ENCODE results near the gene FARSA. TPM values are rescaled to one million over a fixed set of nuclear protein-coding genes. Genes with fewer than 3 reads are reported as not detected.
A peak's percentile ranks its signal among the peaks of the same experiment; 100 is the strongest.

Gene FARSA
- total and polyA plus RNA-seq, 2 of the 13 experiments (the other 11 are each of a cell fraction or from before 2014, with no cell fraction given), result 25.9 to 72.0 TPM

DNA sequence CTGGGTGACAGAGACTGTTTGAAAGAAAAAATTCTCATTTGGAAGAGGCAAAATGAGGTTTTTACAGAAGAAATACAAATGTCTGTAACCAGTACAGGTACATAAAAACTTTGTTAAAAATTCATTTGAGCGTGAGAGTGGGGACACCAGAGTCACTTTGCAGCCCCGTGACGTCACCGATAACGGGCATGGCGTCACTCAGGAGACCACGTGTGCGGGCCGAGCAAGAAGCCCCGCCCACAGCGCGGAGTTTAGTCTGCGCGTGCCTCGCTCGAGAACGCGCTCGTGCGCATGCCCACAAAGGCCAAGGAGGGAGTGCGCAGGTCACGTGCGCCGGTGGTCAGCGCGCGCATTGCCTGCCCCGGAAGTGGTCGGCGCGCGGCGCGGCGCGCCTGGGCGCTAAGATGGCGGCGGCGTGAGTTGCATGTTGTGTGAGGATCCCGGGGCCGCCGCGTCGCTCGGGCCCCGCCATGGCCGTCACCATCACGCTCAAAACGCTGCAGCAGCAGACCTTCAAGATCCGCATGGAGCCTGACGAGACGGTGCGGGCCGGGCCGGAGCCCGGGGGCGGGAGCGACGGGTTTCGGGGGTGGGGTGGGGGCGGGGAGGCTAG is 12.1 kb upstream of the FARSA start, which contains the start of gene RAD23A (continued):
- TF ChIP-seq ZNF614 (CRISPR knock-in tag; IDR thresholded peaks at IDR 0.05; ENCODE audit: borderline replicate concordance) (peak; percentile 70), TEAD2 (CRISPR knock-in tag; IDR thresholded peaks at IDR 0.05) (no peak), KDM5B (CRISPR knock-in tag; IDR thresholded peaks at IDR 0.05; ENCODE audit: borderline replicate concordance) (0 out of 2 replicates have a peak, but pooled peaks have one; percentile 17), ZNF713 (CRISPR knock-in tag; IDR thresholded peaks at IDR 0.05) (no peak), ZNF879 (CRISPR knock-in tag; IDR thresholded peaks at IDR 0.05) (peak; percentile 38; the same call in 1 of the 2 replicates), ZNF264 (CRISPR knock-in tag; IDR thresholded peaks at IDR 0.05) (peak; percentile 77), KDM2A (CRISPR knock-in tag; IDR thresholded peaks at IDR 0.05; ENCODE audit: borderline replicate concordance, low read depth) (peak; percentile 99), ZBTB42 (CRISPR knock-in tag; IDR thresholded peaks at IDR 0.05) (no peak; the same call in 1 of the 2 replicates), ZNF24 (IDR thresholded peaks at IDR 0.05) (no peak), ZFP41 (CRISPR knock-in tag; IDR thresholded peaks at IDR 0.05; ENCODE audit: borderline replicate concordance) (no peak), ZNF138 (CRISPR knock-in tag; IDR thresholded peaks at IDR 0.05; ENCODE audit: low read depth) (no peak)
- TF ChIP-seq, protein P1, sequence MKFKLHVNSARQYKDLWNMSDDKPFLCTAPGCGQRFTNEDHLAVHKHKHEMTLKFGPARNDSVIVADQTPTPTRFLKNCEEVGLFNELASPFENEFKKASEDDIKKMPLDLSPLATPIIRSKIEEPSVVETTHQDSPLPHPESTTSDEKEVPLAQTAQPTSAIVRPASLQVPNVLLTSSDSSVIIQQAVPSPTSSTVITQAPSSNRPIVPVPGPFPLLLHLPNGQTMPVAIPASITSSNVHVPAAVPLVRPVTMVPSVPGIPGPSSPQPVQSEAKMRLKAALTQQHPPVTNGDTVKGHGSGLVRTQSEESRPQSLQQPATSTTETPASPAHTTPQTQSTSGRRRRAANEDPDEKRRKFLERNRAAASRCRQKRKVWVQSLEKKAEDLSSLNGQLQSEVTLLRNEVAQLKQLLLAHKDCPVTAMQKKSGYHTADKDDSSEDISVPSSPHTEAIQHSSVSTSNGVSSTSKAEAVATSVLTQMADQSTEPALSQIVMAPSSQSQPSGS (CRISPR knock-in tag; IDR thresholded peaks at IDR 0.05), result peak; percentile 97
- TF ChIP-seq, protein P2, sequence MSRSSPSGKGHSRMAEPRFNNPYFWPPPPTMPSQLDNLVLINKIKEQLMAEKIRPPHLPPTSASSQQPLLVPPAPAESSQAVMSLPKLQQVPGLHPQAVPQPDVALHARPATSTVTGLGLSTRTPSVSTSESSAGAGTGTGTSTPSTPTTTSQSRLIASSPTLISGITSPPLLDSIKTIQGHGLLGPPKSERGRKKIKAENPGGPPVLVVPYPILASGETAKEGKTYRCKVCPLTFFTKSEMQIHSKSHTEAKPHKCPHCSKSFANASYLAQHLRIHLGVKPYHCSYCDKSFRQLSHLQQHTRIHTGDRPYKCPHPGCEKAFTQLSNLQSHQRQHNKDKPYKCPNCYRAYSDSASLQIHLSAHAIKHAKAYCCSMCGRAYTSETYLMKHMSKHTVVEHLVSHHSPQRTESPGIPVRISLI (CRISPR knock-in tag; IDR thresholded peaks at IDR 0.05; ENCODE audit: borderline replicate concordance), result 0 out of 2 replicates have a peak, but pooled peaks have one; percentile 44
- TF ChIP-seq, protein P3, sequence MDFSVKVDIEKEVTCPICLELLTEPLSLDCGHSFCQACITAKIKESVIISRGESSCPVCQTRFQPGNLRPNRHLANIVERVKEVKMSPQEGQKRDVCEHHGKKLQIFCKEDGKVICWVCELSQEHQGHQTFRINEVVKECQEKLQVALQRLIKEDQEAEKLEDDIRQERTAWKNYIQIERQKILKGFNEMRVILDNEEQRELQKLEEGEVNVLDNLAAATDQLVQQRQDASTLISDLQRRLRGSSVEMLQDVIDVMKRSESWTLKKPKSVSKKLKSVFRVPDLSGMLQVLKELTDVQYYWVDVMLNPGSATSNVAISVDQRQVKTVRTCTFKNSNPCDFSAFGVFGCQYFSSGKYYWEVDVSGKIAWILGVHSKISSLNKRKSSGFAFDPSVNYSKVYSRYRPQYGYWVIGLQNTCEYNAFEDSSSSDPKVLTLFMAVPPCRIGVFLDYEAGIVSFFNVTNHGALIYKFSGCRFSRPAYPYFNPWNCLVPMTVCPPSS (IDR thresholded peaks at IDR 0.05), result no peak
- TF ChIP-seq, protein P4, sequence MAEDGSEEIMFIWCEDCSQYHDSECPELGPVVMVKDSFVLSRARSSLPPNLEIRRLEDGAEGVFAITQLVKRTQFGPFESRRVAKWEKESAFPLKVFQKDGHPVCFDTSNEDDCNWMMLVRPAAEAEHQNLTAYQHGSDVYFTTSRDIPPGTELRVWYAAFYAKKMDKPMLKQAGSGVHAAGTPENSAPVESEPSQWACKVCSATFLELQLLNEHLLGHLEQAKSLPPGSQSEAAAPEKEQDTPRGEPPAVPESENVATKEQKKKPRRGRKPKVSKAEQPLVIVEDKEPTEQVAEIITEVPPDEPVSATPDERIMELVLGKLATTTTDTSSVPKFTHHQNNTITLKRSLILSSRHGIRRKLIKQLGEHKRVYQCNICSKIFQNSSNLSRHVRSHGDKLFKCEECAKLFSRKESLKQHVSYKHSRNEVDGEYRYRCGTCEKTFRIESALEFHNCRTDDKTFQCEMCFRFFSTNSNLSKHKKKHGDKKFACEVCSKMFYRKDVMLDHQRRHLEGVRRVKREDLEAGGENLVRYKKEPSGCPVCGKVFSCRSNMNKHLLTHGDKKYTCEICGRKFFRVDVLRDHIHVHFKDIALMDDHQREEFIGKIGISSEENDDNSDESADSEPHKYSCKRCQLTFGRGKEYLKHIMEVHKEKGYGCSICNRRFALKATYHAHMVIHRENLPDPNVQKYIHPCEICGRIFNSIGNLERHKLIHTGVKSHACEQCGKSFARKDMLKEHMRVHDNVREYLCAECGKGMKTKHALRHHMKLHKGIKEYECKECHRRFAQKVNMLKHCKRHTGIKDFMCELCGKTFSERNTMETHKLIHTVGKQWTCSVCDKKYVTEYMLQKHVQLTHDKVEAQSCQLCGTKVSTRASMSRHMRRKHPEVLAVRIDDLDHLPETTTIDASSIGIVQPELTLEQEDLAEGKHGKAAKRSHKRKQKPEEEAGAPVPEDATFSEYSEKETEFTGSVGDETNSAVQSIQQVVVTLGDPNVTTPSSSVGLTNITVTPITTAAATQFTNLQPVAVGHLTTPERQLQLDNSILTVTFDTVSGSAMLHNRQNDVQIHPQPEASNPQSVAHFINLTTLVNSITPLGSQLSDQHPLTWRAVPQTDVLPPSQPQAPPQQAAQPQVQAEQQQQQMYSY (CRISPR knock-in tag; IDR thresholded peaks at IDR 0.05), result peak; percentile 56; the same call in 1 of the 2 replicates
- TF ChIP-seq, protein P5, sequence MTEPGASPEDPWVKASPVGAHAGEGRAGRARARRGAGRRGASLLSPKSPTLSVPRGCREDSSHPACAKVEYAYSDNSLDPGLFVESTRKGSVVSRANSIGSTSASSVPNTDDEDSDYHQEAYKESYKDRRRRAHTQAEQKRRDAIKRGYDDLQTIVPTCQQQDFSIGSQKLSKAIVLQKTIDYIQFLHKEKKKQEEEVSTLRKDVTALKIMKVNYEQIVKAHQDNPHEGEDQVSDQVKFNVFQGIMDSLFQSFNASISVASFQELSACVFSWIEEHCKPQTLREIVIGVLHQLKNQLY (CRISPR knock-in tag; IDR thresholded peaks at IDR 0.05), result peak; percentile 85
- TF ChIP-seq, protein P6, sequence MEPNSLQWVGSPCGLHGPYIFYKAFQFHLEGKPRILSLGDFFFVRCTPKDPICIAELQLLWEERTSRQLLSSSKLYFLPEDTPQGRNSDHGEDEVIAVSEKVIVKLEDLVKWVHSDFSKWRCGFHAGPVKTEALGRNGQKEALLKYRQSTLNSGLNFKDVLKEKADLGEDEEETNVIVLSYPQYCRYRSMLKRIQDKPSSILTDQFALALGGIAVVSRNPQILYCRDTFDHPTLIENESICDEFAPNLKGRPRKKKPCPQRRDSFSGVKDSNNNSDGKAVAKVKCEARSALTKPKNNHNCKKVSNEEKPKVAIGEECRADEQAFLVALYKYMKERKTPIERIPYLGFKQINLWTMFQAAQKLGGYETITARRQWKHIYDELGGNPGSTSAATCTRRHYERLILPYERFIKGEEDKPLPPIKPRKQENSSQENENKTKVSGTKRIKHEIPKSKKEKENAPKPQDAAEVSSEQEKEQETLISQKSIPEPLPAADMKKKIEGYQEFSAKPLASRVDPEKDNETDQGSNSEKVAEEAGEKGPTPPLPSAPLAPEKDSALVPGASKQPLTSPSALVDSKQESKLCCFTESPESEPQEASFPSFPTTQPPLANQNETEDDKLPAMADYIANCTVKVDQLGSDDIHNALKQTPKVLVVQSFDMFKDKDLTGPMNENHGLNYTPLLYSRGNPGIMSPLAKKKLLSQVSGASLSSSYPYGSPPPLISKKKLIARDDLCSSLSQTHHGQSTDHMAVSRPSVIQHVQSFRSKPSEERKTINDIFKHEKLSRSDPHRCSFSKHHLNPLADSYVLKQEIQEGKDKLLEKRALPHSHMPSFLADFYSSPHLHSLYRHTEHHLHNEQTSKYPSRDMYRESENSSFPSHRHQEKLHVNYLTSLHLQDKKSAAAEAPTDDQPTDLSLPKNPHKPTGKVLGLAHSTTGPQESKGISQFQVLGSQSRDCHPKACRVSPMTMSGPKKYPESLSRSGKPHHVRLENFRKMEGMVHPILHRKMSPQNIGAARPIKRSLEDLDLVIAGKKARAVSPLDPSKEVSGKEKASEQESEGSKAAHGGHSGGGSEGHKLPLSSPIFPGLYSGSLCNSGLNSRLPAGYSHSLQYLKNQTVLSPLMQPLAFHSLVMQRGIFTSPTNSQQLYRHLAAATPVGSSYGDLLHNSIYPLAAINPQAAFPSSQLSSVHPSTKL (CRISPR knock-in tag; IDR thresholded peaks at IDR 0.05), result peak; percentile 43; the same call in 1 of the 2 replicates

Data from HepG2 (cell line).